Measurements from ENCODE around the gene BLOC1S1. TPM values are rescaled to one million over a fixed set of nuclear protein-coding genes. Genes with fewer than 3 reads are reported as not detected.

The BLOC1S1 gene
- total and polyA plus RNA-seq, 2 experiments from 2014 or later, result 133 to 159 TPM

DNA sequence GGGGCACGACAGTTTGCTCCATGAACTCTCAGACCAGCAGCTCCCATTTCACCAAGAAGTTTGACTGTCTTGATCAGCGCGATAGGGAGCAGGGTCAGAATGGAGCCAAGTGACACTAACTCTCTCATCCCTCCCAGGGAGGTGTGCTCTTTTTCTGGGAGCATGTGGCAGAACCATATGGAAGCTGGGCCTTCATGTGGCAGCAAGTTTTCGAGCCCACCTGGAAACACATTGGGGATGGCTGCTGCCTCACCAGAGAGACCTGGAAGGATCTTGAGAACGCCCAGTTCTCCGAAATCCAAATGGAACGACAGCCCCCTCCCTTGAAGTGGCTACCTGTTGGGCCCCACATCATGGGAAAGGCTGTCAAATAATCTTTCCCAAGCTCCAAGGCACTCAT, 32.2 kb upstream of the BLOC1S1 start:
- Histone ChIP-seq H3K36me3 (peaks cover 2% of the 10 kb centered on the region), H3K9me3 (ENCODE audit: low read depth) (no peaks in the 10 kb centered on the region), H3K27me3 (no peaks in the 10 kb centered on the region), H3K4me1 (ENCODE audit: low read depth) (peaks cover 4% of the 10 kb centered on the region), H3K4me3 (no peak overlapping the region), H3K27ac (no peak overlapping the region)
- DNase-seq (ENCODE audit: low read depth in 1 of 2, low spot score in 1 of 2), result no peak
- TF ChIP-seq, protein P1, sequence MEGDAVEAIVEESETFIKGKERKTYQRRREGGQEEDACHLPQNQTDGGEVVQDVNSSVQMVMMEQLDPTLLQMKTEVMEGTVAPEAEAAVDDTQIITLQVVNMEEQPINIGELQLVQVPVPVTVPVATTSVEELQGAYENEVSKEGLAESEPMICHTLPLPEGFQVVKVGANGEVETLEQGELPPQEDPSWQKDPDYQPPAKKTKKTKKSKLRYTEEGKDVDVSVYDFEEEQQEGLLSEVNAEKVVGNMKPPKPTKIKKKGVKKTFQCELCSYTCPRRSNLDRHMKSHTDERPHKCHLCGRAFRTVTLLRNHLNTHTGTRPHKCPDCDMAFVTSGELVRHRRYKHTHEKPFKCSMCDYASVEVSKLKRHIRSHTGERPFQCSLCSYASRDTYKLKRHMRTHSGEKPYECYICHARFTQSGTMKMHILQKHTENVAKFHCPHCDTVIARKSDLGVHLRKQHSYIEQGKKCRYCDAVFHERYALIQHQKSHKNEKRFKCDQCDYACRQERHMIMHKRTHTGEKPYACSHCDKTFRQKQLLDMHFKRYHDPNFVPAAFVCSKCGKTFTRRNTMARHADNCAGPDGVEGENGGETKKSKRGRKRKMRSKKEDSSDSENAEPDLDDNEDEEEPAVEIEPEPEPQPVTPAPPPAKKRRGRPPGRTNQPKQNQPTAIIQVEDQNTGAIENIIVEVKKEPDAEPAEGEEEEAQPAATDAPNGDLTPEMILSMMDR (IDR thresholded peaks at IDR 0.05; ENCODE audit: low read depth, low read length), result no peak

DNA sequence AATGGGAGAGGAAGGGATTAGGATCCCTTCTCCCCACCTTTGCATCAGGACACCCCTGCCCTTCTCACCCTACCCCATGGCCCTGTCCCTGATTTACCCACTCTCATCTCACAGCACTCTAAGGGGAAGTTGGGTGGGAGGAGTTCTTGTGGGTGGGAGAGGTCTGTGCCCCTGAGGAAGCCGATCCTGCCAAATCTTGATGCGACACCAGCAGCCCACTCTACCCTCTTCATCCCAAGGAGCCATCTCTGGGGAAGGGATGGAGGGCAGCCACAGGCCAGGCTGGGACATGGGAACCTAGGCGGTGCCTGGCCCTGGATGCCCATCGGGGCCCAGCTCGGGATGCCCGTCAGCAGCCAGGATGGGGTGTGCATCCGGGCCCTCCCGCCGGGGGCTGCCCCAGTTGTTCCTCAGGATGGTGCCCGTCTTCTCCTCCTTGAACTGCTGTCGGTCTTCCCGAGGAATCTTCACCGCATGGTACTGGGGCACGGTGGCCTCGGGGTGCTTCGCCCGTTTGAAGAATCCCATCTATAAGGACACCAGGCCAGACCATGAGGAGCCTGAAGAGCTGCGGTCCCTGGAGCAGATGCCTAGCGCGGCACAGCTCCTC, 31.0 kb upstream of the BLOC1S1 start:
- Histone ChIP-seq H3K4me3 (no peak overlapping the region), H3K27me3 (no peaks in the 10 kb centered on the region), H3K4me1 (ENCODE audit: low read depth) (peaks cover 4% of the 10 kb centered on the region), H3K9me3 (ENCODE audit: low read depth) (no peaks in the 10 kb centered on the region), H3K27ac (no peak overlapping the region), H3K36me3 (peaks cover 2% of the 10 kb centered on the region)
- no peak for DNase-seq (ENCODE audit: low read depth in 1 of 2, low spot score in 1 of 2)
- TF ChIP-seq, protein P1 (IDR thresholded peaks at IDR 0.05; ENCODE audit: low read depth, low read length), result no peak

DNA sequence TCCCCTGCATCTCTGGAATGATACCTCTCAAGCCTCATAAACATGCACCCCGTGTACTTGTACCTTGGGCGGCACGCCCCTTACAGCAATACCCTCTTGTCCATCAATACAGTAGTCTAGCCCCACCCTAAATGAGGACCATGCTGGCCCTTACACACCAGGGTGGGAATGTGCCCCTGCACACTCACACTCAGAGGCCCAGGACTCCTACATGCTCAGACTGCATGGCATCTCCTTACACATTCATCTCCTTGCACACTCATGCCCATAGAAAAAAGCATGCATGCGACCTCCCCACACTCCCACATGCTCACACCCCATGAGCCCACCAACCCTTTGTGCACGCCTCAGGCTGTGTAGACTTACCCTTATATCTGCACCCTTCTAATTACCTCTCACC, 30.2 kb upstream of the BLOC1S1 start:
- no peaks in the 10 kb centered on the region for H3K27me3 ChIP-seq
- no peak overlapping the region for H3K27ac ChIP-seq
- H3K4me3 ChIP-seq, result no peak overlapping the region
- no peaks in the 10 kb centered on the region for H3K9me3 ChIP-seq (ENCODE audit: low read depth)
- no peak for DNase-seq (ENCODE audit: low read depth in 1 of 2, low spot score in 1 of 2)
- peaks cover 4% of the 10 kb centered on the region for H3K4me1 ChIP-seq (ENCODE audit: low read depth)
- TF ChIP-seq, protein P1 (IDR thresholded peaks at IDR 0.05; ENCODE audit: low read depth, low read length), result no peak
- H3K36me3 ChIP-seq, result peaks cover 2% of the 10 kb centered on the region

DNA sequence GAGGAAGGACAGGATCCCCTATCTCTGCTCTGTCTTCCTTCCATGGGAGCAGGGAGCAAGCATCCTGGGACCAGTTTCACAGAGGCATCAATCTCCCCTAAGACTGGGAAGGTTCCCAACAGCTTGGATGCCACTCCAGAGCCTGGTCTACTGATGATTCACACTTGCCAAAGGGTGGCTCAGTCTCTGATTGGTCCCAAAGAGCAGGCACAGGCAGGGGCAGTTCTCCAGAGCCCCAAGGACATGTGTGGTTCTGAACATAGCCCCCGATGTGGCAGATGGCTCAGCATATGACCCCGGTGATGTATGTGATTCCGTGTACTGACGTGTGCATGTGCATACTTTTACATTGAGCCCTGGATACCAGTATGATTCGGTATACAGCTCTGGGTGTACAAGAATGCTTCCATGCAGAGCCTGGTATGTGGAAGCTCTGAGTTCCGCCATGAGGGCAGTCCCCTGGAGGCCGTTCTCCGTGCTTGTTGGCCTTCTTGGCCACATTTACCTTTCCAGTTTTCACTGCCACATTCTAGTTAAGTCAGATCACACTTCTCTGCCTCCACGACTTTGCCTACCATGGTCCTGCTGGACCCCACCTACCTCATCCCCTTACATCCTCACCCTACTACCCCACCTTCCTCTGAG, 29.4 kb upstream of the BLOC1S1 start:
- Histone ChIP-seq H3K27ac (no peak overlapping the region), H3K4me3 (no peak overlapping the region), H3K9me3 (ENCODE audit: low read depth) (no peaks in the 10 kb centered on the region), H3K4me1 (ENCODE audit: low read depth) (peaks cover 4% of the 10 kb centered on the region), H3K36me3 (peaks cover 2% of the 10 kb centered on the region), H3K27me3 (no peaks in the 10 kb centered on the region)
- TF ChIP-seq, protein P1 (IDR thresholded peaks at IDR 0.05; ENCODE audit: low read depth, low read length), result no peak
- no peak for DNase-seq (ENCODE audit: low read depth in 1 of 2, low spot score in 1 of 2)

DNA sequence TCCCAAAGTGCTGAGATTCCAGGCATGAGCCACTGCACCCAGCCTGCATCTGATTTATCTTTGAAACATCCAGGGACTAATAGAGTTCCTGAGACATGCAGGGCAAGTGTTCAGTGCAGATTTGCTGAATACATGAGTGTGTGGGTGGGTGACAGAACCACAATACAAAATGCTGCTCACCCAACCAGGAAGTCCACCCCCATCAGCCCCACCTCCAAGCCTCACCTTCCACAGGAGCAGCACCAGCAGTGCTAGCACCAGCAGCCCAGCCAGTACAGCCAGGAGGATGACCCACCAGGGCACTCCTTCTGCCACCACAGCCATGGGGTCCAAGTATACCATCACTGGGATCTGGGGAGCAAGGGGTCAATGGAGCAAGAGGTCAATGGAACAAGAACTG, 28.1 kb upstream of the BLOC1S1 start:
- no peaks in the 10 kb centered on the region for H3K9me3 ChIP-seq (ENCODE audit: low read depth)
- no peaks in the 10 kb centered on the region for H3K4me1 ChIP-seq (ENCODE audit: low read depth)
- TF ChIP-seq, protein P1 (IDR thresholded peaks at IDR 0.05; ENCODE audit: low read depth, low read length), result no peak

More for the DNA sequence above, 28.1 kb upstream of the BLOC1S1 start:
- no peak for DNase-seq (ENCODE audit: low read depth in 1 of 2, low spot score in 1 of 2)
- no peak overlapping the region for H3K4me3 ChIP-seq
- no peak overlapping the region for H3K27ac ChIP-seq
- H3K27me3 ChIP-seq, result no peaks in the 10 kb centered on the region
- H3K36me3 ChIP-seq, result peaks cover 7% of the 10 kb centered on the region

All from cardiac muscle cell (in vitro differentiated cells and primary cell).